H9 (cell line): Measurements from ENCODE around the gene NCBP1. TPM values are rescaled to one million over a fixed set of nuclear protein-coding genes. Genes with fewer than 3 reads are reported as not detected.

Source experiments
- DNase-seq: peaks from one replicate; pipeline ENCODE4 v3.0.0-alpha.2; 2017
- H2AFZ ChIP-seq: one replicate; pipeline ENCODE4 v1.6.1; 2013; ENCODE audit warnings: mild to moderate bottlenecking, low read length, control low read depth, moderate library complexity
- H2AK5ac ChIP-seq: 2 replicates; pipeline ENCODE4 v1.6.1; 2013; ENCODE audit warnings: low read length, control low read depth, mixed read lengths; ENCODE audit not compliant: insufficient read length
- H2BK120ac ChIP-seq: one replicate; pipeline ENCODE4 v1.6.1; 2013; ENCODE audit warnings: low read depth, mild to moderate bottlenecking, low read length, control low read depth, inconsistent platforms; ENCODE audit not compliant: poor library complexity, severe bottlenecking
- H2BK12ac ChIP-seq: 2 replicates; pipeline ENCODE4 v1.6.1; 2013; ENCODE audit warnings: low read length, control low read depth, mixed read lengths, low read depth; ENCODE audit not compliant: insufficient read length
- H2BK15ac ChIP-seq: 2 replicates; pipeline ENCODE4 v1.6.1; 2013; ENCODE audit warnings: low read depth, low read length, control low read depth
- H2BK20ac ChIP-seq: one replicate; pipeline ENCODE4 v1.6.1; 2013; ENCODE audit warnings: low read depth, mild to moderate bottlenecking, low read length, control low read depth, inconsistent platforms; ENCODE audit not compliant: poor library complexity, severe bottlenecking
- H2BK5ac ChIP-seq: 2 replicates; pipeline ENCODE4 v1.6.1; 2013; ENCODE audit warnings: low read length, control low read depth, mixed read lengths; ENCODE audit not compliant: insufficient read length
- H3K14ac ChIP-seq: 2 replicates; pipeline ENCODE4 v1.6.1; 2013; ENCODE audit warnings: low read length, control low read depth; ENCODE audit not compliant: insufficient read depth
- H3K18ac ChIP-seq: 2 replicates; pipeline ENCODE4 v1.6.1; 2013; ENCODE audit warnings: low read depth, mild to moderate bottlenecking, mixed read lengths, low read length, control low read depth; ENCODE audit not compliant: insufficient read length
- H3K23ac ChIP-seq: 2 replicates; pipeline ENCODE4 v1.6.1; 2013; ENCODE audit warnings: low read length, control low read depth, mixed read lengths, low read depth; ENCODE audit not compliant: insufficient read length
- H3K23me2 ChIP-seq: 2 replicates; pipeline ENCODE4 v1.6.1; 2013; ENCODE audit warnings: low read depth, mild to moderate bottlenecking, mixed read lengths, low read length, control low read depth; ENCODE audit not compliant: insufficient read length, poor library complexity, severe bottlenecking
- H3K27ac ChIP-seq: 2 replicates; pipeline ENCODE4 v1.5.1; 2013; ENCODE audit warnings: low read length, control low read depth, mixed read lengths, low read depth; ENCODE audit not compliant: insufficient read length
- H3K27me3 ChIP-seq: 2 replicates; pipeline ENCODE4 v1.6.1; 2013; ENCODE audit warnings: low read length, control low read depth, inconsistent platforms; ENCODE audit not compliant: insufficient read depth
- H3K4ac ChIP-seq: 2 replicates; pipeline ENCODE4 v1.6.1; 2013; ENCODE audit warnings: low read depth, mild to moderate bottlenecking, control low read depth, inconsistent platforms, low read length, moderate library complexity
- H3K4me1 ChIP-seq: 2 replicates; pipeline ENCODE4 v1.6.1; 2013; ENCODE audit warnings: low read length, control low read depth, inconsistent platforms; ENCODE audit not compliant: insufficient read depth
- H3K4me2 ChIP-seq: 2 replicates; pipeline ENCODE4 v1.6.1; 2013; ENCODE audit warnings: low read length, control low read depth, mixed read lengths; ENCODE audit not compliant: insufficient read length, insufficient read depth
- H3K56ac ChIP-seq: 2 replicates; pipeline ENCODE4 v1.6.1; 2013; ENCODE audit warnings: low read depth, mild to moderate bottlenecking, mixed read lengths, low read length, control low read depth; ENCODE audit not compliant: insufficient read length
- H3K79me1 ChIP-seq: 2 replicates; pipeline ENCODE4 v1.6.1; 2013; ENCODE audit warnings: low read depth, mild to moderate bottlenecking, moderate library complexity, low read length, control low read depth, inconsistent platforms; ENCODE audit not compliant: insufficient read depth, poor library complexity, severe bottlenecking
- H3K79me2 ChIP-seq: 2 replicates; pipeline ENCODE4 v1.6.1; 2013; ENCODE audit warnings: low read length, control low read depth, inconsistent platforms; ENCODE audit not compliant: insufficient read depth
- H3K9ac ChIP-seq: 2 replicates; pipeline ENCODE4 v1.6.1; 2013; ENCODE audit warnings: low read length, control low read depth, mixed read lengths; ENCODE audit not compliant: insufficient read length; ENCODE audit errors: extremely low read depth
- H3K9me3 ChIP-seq: one replicate; pipeline ENCODE4 v1.6.1; 2013; ENCODE audit warnings: low read depth, low read length, inconsistent platforms; ENCODE audit not compliant: control insufficient read depth
- H3T11ph ChIP-seq: one replicate; pipeline ENCODE4 v1.6.1; 2013; ENCODE audit warnings: mild to moderate bottlenecking, low read length, control low read depth, inconsistent platforms
- H4K20me1 ChIP-seq: one replicate; pipeline ENCODE4 v1.6.1; 2013; ENCODE audit not compliant: control insufficient read depth, insufficient read length, insufficient read depth
- H4K5ac ChIP-seq: 2 replicates; pipeline ENCODE4 v1.6.1; 2013; ENCODE audit warnings: low read depth, mild to moderate bottlenecking, mixed read lengths, low read length, control low read depth; ENCODE audit not compliant: insufficient read length
- H4K8ac ChIP-seq: replicated peaks from 2 replicates; pipeline ENCODE4 v1.6.1; 2013; ENCODE audit warnings: low read length, control low read depth, mixed read lengths, low read depth; ENCODE audit not compliant: insufficient read length
- H4K91ac ChIP-seq: 2 replicates; pipeline ENCODE4 v1.6.1; 2013; ENCODE audit warnings: low read depth, mild to moderate bottlenecking, moderate library complexity, mixed read lengths, low read length, control low read depth; ENCODE audit not compliant: insufficient read length
- H3K27ac Mint-ChIP-seq, 3 experiments: 2 replicates in 2 of 3; 3 replicates in 1 of 3; pipeline ENCODE4 v1.8.0; 2020 to 2021; ENCODE audit warnings: mixed read lengths in 3 of 3, mild to moderate bottlenecking in 1 of 3, moderate library complexity in 1 of 3
- H3K27me3 Mint-ChIP-seq: 2 replicates; pipeline ENCODE4 v1.8.0; 2021; ENCODE audit warnings: low read depth, mild to moderate bottlenecking, moderate library complexity, mixed read lengths
- H3K36me3 Mint-ChIP-seq, 3 experiments: 2 replicates in 2 of 3; 3 replicates in 1 of 3; pipeline ENCODE4 v1.8.0; 2020 to 2021; ENCODE audit warnings: low read depth in 3 of 3, mixed read lengths in 3 of 3; ENCODE audit not compliant: insufficient read depth in 1 of 3
- H3K4me1 Mint-ChIP-seq, 2 experiments: 2 replicates each; pipeline ENCODE4 v1.8.0; 2020; ENCODE audit warnings: mixed read lengths in 2 of 2
- H3K4me3 Mint-ChIP-seq, 2 experiments: 2 replicates in 1 of 2; 3 replicates in 1 of 2; pipeline ENCODE4 v1.8.0; 2020 to 2021; ENCODE audit warnings: mild to moderate bottlenecking in 2 of 2, mixed read lengths in 2 of 2, moderate library complexity in 1 of 2
- H3K9me3 Mint-ChIP-seq, 2 experiments: 2 replicates in 1 of 2; 3 replicates in 1 of 2; pipeline ENCODE4 v1.8.0; 2020; ENCODE audit warnings: mild to moderate bottlenecking in 2 of 2, mixed read lengths in 2 of 2, moderate library complexity in 1 of 2
- WGBS: extraction: QIAGEN DNeasy Blood & Tissue Kit; methylation state at CpG from one replicate; pipeline ENCODE4 v1.1.7; 2013; ENCODE audit warnings: missing lambda C conversion rate, low lambda C conversion rate, mixed read lengths; ENCODE audit not compliant: insufficient read length; ENCODE audit errors: extremely low coverage; 5-methylcytosine and 5-hydroxymethylcytosine counted together
- total RNA-seq: library from RNA; stranded (reverse); gene quantifications from 2 replicates; pipeline ENCODE4 v1.2.1, GENCODE V29; 2021
- TF ChIP-seq, protein P1 (sequence below): fragments of 200-600 bp; sonication (generic); conservative IDR thresholded peaks from 3 replicates; pipeline ENCODE4 v1.8.0; 2021; ENCODE audit warnings: antibody characterized with exemption, mild to moderate bottlenecking

The NCBP1 gene
- total RNA-seq, 1 experiment from 2014 or later, result 55.7 TPM

DNA sequence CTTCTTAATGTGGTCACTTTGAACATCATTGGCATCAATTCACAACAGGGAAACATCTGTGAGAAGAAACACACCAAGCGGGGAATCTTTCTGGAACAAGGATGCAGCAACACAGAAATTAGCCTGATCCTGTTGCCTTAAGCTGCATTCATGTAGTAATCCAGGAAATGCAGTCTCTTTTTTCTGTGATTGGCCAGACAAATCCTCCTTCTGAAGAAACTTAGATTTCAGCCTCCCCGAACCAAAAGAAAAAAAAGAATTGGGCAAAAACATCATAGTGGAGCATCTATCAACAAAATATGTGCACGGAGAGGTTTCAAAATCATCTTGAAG lies 70.7 kb downstream of the NCBP1 start:
- H3K18ac ChIP-seq, result no peak overlapping the region
- H3K4ac ChIP-seq, result no peak overlapping the region
- H3K4me2 ChIP-seq, result no peak overlapping the region
- H4K91ac ChIP-seq, result no peak overlapping the region
- no peak overlapping the region for H2AK5ac ChIP-seq
- no peak overlapping the region for H3K14ac ChIP-seq
- no peak for DNase-seq
- H3K27me3 ChIP-seq, result no peaks in the 10 kb centered on the region
- no peaks in the 10 kb centered on the region for H3K23me2 ChIP-seq
- H3K27ac Mint-ChIP-seq, result no peak overlapping the region
- no peak overlapping the region for H2BK5ac ChIP-seq
- no peak overlapping the region for H2BK20ac ChIP-seq
- H2BK15ac ChIP-seq, result no peak overlapping the region
- no peaks in the 10 kb centered on the region for H3K9me3 Mint-ChIP-seq
- no peak overlapping the region for H3K4me3 Mint-ChIP-seq
- H3K27me3 Mint-ChIP-seq, result peaks cover 47% of the 10 kb centered on the region
- WGBS, result no CpG with 5 or more reads among the region's 3 CpGs
- no peak overlapping the region for H2BK120ac ChIP-seq
- H3K36me3 Mint-ChIP-seq, result no peaks in the 10 kb centered on the region
- no peaks in the 10 kb centered on the region for H3K79me2 ChIP-seq
- H3K79me1 ChIP-seq, result no peaks in the 10 kb centered on the region
- no peak overlapping the region for H4K5ac ChIP-seq
- no peak overlapping the region for H4K8ac ChIP-seq
- no peaks in the 10 kb centered on the region for H3K9me3 ChIP-seq
- no peak overlapping the region for H3K9ac ChIP-seq
- TF ChIP-seq, protein P1, sequence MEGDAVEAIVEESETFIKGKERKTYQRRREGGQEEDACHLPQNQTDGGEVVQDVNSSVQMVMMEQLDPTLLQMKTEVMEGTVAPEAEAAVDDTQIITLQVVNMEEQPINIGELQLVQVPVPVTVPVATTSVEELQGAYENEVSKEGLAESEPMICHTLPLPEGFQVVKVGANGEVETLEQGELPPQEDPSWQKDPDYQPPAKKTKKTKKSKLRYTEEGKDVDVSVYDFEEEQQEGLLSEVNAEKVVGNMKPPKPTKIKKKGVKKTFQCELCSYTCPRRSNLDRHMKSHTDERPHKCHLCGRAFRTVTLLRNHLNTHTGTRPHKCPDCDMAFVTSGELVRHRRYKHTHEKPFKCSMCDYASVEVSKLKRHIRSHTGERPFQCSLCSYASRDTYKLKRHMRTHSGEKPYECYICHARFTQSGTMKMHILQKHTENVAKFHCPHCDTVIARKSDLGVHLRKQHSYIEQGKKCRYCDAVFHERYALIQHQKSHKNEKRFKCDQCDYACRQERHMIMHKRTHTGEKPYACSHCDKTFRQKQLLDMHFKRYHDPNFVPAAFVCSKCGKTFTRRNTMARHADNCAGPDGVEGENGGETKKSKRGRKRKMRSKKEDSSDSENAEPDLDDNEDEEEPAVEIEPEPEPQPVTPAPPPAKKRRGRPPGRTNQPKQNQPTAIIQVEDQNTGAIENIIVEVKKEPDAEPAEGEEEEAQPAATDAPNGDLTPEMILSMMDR, result no peak
- no peak overlapping the region for H3K27ac ChIP-seq
- H3T11ph ChIP-seq, result no peak overlapping the region
- H2AFZ ChIP-seq, result no peak overlapping the region
- H3K4me1 ChIP-seq, result no peaks in the 10 kb centered on the region
- H3K23ac ChIP-seq, result no peak overlapping the region
- H3K56ac ChIP-seq, result no peak overlapping the region
- H4K20me1 ChIP-seq, result no peaks in the 10 kb centered on the region
- peaks cover 0 to 6% of the 10 kb centered on the region in 2 experiments; a peak in 1 of 4 replicates for H3K4me1 Mint-ChIP-seq
- H2BK12ac ChIP-seq, result no peak overlapping the region
